K562 (cell line): Measurements from ENCODE around the gene MTMR3. TPM values are rescaled to one million over a fixed set of nuclear protein-coding genes. Genes with fewer than 3 reads are reported as not detected.

ENCODE experiments used
- CCAR2 ChIP-seq: fragments of 200-400 bp; formaldehyde crosslinking; IDR thresholded peaks from 2 replicates; pipeline ENCODE4 v1.6.1; 2017; ENCODE audit warnings: mild to moderate bottlenecking, low read depth, low read length
- CREB3L1 ChIP-seq: fragments of 450-650 bp; IDR thresholded peaks from 2 replicates; pipeline ENCODE4 v1.6.1; 2014; ENCODE audit warnings: low read depth, mild to moderate bottlenecking, moderate library complexity, borderline replicate concordance
- E4F1 ChIP-seq: fragments of 250-450 bp; sonication (Bioruptor Pico); IDR thresholded peaks from 2 replicates; pipeline ENCODE4 v1.5.0; 2021; ENCODE audit warnings: mild to moderate bottlenecking, borderline replicate concordance
- ELF2 ChIP-seq: fragments of 250-450 bp; sonication (Bioruptor Pico); IDR thresholded peaks from 2 replicates; pipeline ENCODE4 v1.5.0; 2021; ENCODE audit warnings: mild to moderate bottlenecking
- HIVEP1 ChIP-seq: fragments of 250-450 bp; sonication (Bioruptor Pico); IDR thresholded peaks from 2 replicates; pipeline ENCODE4 v1.4.0; 2020; ENCODE audit warnings: mild to moderate bottlenecking
- POLR3G ChIP-seq: IDR thresholded peaks from 2 replicates; pipeline ENCODE4 v1.6.1; 2011; ENCODE audit not compliant: insufficient read length, insufficient replicate concordance; ENCODE audit errors: extremely low read depth
- ZFX ChIP-seq: sonication (generic); formaldehyde crosslinking; IDR thresholded peaks from 2 replicates; pipeline ENCODE4 v1.8.0; 2022; ENCODE audit warnings: mild to moderate bottlenecking, missing genetic modification reagents, moderate library complexity
- ZNF121 ChIP-seq: sonication (generic); formaldehyde crosslinking; conservative IDR thresholded peaks from 2 replicates; pipeline ENCODE4 v1.8.0; 2022; ENCODE audit warnings: missing genetic modification reagents
- polyA plus RNA-seq, 8 experiments: library from polyadenylated mRNA; depleted of rRNA in 4 of 8; stranded (reverse) in 5 of 8; unstranded in 3 of 8; fragments of >200 nt; fragmentation: Nextera tagmentation in 2 of 8; fragmentation: Illumina TruSeq in 1 of 8; extraction: Ambion mirVana in 2 of 8; extraction: Trizol in 1 of 8; gene quantifications; 2 replicates each; pipeline versions ENCODE4 v1.2.1 to v1.2.3, GENCODE V29; 2011 to 2014; ENCODE audit warnings: inconsistent platforms in 1 of 8, missing spikeins in 1 of 8
- total RNA-seq, 7 experiments: library from RNA; depleted of rRNA in 6 of 7; stranded (reverse); fragments of >200 nt in 6 of 7; fragmentation: Illumina TruSeq in 2 of 7; extraction: Trizol in 2 of 7; gene quantifications; 2 replicates each; pipeline versions ENCODE4 v1.2.1 to v1.2.3, GENCODE V29; 2011 to 2021; ENCODE audit warnings: low replicate concordance in 1 of 7
- TF ChIP-seq, protein P1 (sequence below): fragments of 450-650 bp; IDR thresholded peaks from 2 replicates; pipeline ENCODE4 v1.6.1; 2017; ENCODE audit warnings: antibody characterized with exemption, mild to moderate bottlenecking

Gene MTMR3
- total and polyA plus RNA-seq, 9 of the 15 experiments (the other 6 are each of a cell fraction or from before 2014, with no cell fraction given), result 1.6 to 13.7 (median 7.9) TPM

GRCh38 chr22:29840498-29840897 is 42.5 kb upstream of the MTMR3 start (continued):
- TF ChIP-seq ZNF121 (CRISPR knock-in tag) (no peak), ELF2 (CRISPR knock-in tag) (no peak), CCAR2 (no peak), E4F1 (CRISPR knock-in tag) (no peak), POLR3G (no peak), ZFX (no peak), HIVEP1 (CRISPR knock-in tag) (no peak), CREB3L1 (no peak)
- TF ChIP-seq, protein P1, sequence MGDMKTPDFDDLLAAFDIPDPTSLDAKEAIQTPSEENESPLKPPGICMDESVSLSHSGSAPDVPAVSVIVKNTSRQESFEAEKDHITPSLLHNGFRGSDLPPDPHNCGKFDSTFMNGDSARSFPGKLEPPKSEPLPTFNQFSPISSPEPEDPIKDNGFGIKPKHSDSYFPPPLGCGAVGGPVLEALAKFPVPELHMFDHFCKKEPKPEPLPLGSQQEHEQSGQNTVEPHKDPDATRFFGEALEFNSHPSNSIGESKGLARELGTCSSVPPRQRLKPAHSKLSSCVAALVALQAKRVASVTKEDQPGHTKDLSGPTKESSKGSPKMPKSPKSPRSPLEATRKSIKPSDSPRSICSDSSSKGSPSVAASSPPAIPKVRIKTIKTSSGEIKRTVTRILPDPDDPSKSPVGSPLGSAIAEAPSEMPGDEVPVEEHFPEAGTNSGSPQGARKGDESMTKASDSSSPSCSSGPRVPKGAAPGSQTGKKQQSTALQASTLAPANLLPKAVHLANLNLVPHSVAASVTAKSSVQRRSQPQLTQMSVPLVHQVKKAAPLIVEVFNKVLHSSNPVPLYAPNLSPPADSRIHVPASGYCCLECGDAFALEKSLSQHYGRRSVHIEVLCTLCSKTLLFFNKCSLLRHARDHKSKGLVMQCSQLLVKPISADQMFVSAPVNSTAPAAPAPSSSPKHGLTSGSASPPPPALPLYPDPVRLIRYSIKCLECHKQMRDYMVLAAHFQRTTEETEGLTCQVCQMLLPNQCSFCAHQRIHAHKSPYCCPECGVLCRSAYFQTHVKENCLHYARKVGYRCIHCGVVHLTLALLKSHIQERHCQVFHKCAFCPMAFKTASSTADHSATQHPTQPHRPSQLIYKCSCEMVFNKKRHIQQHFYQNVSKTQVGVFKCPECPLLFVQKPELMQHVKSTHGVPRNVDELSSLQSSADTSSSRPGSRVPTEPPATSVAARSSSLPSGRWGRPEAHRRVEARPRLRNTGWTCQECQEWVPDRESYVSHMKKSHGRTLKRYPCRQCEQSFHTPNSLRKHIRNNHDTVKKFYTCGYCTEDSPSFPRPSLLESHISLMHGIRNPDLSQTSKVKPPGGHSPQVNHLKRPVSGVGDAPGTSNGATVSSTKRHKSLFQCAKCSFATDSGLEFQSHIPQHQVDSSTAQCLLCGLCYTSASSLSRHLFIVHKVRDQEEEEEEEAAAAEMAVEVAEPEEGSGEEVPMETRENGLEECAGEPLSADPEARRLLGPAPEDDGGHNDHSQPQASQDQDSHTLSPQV, result no peak
